NCI-H2227 treated with DMSO at 0.1 percent for 48 hours (cell line): ENCODE results near the gene TREML4.
"Not testable (repeated sequence)": the region's sequence is repeated elsewhere in the genome, so short reads cannot be mapped to it uniquely, and the experiment has no call there.

ENCODE experiments used
- DNase-seq: peaks from one replicate; lab custom pipeline; 2025; lab: John Stamatoyannopoulos, UW

TREML4 gene

GRCh38 chr6:41228096-41228495 lies at the start of gene TREML4:
TREML4 (plus strand) TSS chr6:41228349; CDS start chr6:41228428, 79 bp downstream.
- no peak for DNase-seq

- DNase-seq, result no peak
Measured at GRCh38 chr6:41179163-41179562, 49.0 kb upstream of the TREML4 start.

GRCh38 chr6:41181566-41181965 lies 46.6 kb upstream of the TREML4 start:
- DNase-seq, result no peak

- DNase-seq, result no peak
Measured at GRCh38 chr6:41182069-41183034, 45.8 kb upstream of the TREML4 start.

GRCh38 chr6:41184761-41185160 lies 43.4 kb upstream of the TREML4 start:
- no peak for DNase-seq

GRCh38 chr6:41186031-41186562 lies 42.1 kb upstream of the TREML4 start:
- DNase-seq, result no peak

GRCh38 chr6:41187924-41188886 lies 39.9 kb upstream of the TREML4 start:
- no peak for DNase-seq

GRCh38 chr6:41189046-41189445 lies 39.1 kb upstream of the TREML4 start:
- not testable (repeated sequence) for DNase-seq

- no peak for DNase-seq
Measured at GRCh38 chr6:41189967-41190366, 38.2 kb upstream of the TREML4 start.

- no peak for DNase-seq
Measured at GRCh38 chr6:41190791-41191190, 37.4 kb upstream of the TREML4 start.

GRCh38 chr6:41191569-41191968 lies 36.6 kb upstream of the TREML4 start:
- no peak for DNase-seq

- DNase-seq, result no peak
Measured at GRCh38 chr6:41193171-41193734, 34.9 kb upstream of the TREML4 start.

GRCh38 chr6:41193884-41194283 lies 34.3 kb upstream of the TREML4 start:
- DNase-seq, result no peak

GRCh38 chr6:41194386-41194785 lies 33.8 kb upstream of the TREML4 start:
- DNase-seq, result no peak

GRCh38 chr6:41197234-41197633 lies 30.9 kb upstream of the TREML4 start:
- no peak for DNase-seq

GRCh38 chr6:41199552-41200246 lies 28.4 kb upstream of the TREML4 start:
- no peak for DNase-seq

GRCh38 chr6:41200296-41200900 lies 27.8 kb upstream of the TREML4 start:
- no peak for DNase-seq

GRCh38 chr6:41200901-41201763 lies 27.0 kb upstream of the TREML4 start, which contains the start of gene TREML2:
TREML2 (minus strand) TSS chr6:41201149; CDS start chr6:41201008, 141 bp downstream.
- no peak for DNase-seq

GRCh38 chr6:41201764-41202173 lies 26.4 kb upstream of the TREML4 start:
- DNase-seq, result no peak

GRCh38 chr6:41204156-41204555 lies 24.0 kb upstream of the TREML4 start:
- DNase-seq, result no peak
